ENCODE data around the gene OCA2. TPM values are rescaled to one million over a fixed set of nuclear protein-coding genes. Genes with fewer than 3 reads are reported as not detected.
"Not testable (repeated sequence)": the region's sequence is repeated elsewhere in the genome, so short reads cannot be mapped to it uniquely, and the experiment has no call there.

The OCA2 gene
- polyA plus RNA-seq, 3 donors: not detected

- H3K9me3 ChIP-seq (replicated peaks in 1 of 2; ENCODE audit: control insufficient read depth in 1 of 2, insufficient read depth in 1 of 2, low read length in 2 of 2): no peaks in the 10 kb centered on the region
- intact Hi-C loops (cut with micrococcal nuclease): no loop called here
- no peak overlapping the region for H3K27ac Mint-ChIP-seq
- H3K27me3 ChIP-seq (ENCODE audit: control insufficient read depth in 2 of 2, insufficient read depth in 2 of 2, low read length in 2 of 2): no peaks in the 10 kb centered on the region
- TF ChIP-seq, protein P1, sequence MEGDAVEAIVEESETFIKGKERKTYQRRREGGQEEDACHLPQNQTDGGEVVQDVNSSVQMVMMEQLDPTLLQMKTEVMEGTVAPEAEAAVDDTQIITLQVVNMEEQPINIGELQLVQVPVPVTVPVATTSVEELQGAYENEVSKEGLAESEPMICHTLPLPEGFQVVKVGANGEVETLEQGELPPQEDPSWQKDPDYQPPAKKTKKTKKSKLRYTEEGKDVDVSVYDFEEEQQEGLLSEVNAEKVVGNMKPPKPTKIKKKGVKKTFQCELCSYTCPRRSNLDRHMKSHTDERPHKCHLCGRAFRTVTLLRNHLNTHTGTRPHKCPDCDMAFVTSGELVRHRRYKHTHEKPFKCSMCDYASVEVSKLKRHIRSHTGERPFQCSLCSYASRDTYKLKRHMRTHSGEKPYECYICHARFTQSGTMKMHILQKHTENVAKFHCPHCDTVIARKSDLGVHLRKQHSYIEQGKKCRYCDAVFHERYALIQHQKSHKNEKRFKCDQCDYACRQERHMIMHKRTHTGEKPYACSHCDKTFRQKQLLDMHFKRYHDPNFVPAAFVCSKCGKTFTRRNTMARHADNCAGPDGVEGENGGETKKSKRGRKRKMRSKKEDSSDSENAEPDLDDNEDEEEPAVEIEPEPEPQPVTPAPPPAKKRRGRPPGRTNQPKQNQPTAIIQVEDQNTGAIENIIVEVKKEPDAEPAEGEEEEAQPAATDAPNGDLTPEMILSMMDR (IDR thresholded peaks at IDR 0.05): peak; percentile 54
- no peaks in the 10 kb centered on the region for H3K79me2 ChIP-seq (ENCODE audit: insufficient read depth, low read length)
- H4K20me1 ChIP-seq (ENCODE audit: insufficient read depth, low read length): no peaks in the 10 kb centered on the region
- H3K4me1 Mint-ChIP-seq: peaks cover 11% of the 10 kb centered on the region
- no peak overlapping the region for H3K4me3 ChIP-seq (replicated peaks in 1 of 3; ENCODE audit: low read depth in 2 of 3, low read length in 3 of 3)
- no peaks in the 10 kb centered on the region for H3K9me3 Mint-ChIP-seq
- DNase-seq: peak in 2 of 3 donors; percentile 5 to 15
- H3K4me3 Mint-ChIP-seq: no peak overlapping the region
- H3K4me2 ChIP-seq (replicated peaks; ENCODE audit: extremely low read depth, low read length, poor library complexity, severe bottlenecking): no peak overlapping the region
- no peak overlapping the region for H3K9ac ChIP-seq (ENCODE audit: insufficient read depth, low read length, poor library complexity, severe bottlenecking)
- peaks cover 18 to 48% of the 10 kb centered on the region in 2 donors for H3K36me3 ChIP-seq (replicated peaks in 1 of 2; ENCODE audit: control insufficient read depth in 1 of 2, insufficient read depth in 2 of 2, low read length in 2 of 2)
- H3K4me1 ChIP-seq (ENCODE audit: control insufficient read depth in 1 of 2, insufficient read depth in 2 of 2, low read length in 2 of 2): no peaks in the 10 kb centered on the region
- H3K27ac ChIP-seq (ENCODE audit: low read depth in 1 of 2, low read length in 2 of 2): no peak overlapping the region
- WGBS (ENCODE audit: insufficient coverage): 50% methylated on average over 2 of the region's 6 CpGs
- no peaks in the 10 kb centered on the region for H3K27me3 Mint-ChIP-seq (ENCODE audit: low read depth in 3 of 3)
- H3K36me3 Mint-ChIP-seq: peaks cover 36 to 61% of the 10 kb centered on the region in 2 donors
- no peak overlapping the region for H2AFZ ChIP-seq (ENCODE audit: insufficient read depth, low read depth, low read length, poor library complexity, severe bottlenecking)
These were observed 24.4 kb upstream of the OCA2 start for GRCh38 chr15:28123408-28124023.

- H2AFZ ChIP-seq (ENCODE audit: insufficient read depth, low read depth, low read length, poor library complexity, severe bottlenecking): no peak overlapping the region
- H3K27ac ChIP-seq (ENCODE audit: low read depth in 1 of 2, low read length in 2 of 2): no peak overlapping the region
- H3K27ac Mint-ChIP-seq: peak overlapping the region in 1 of 7 donors; percentile 79
- 90% methylated on average over 24 of the region's 28 CpGs for WGBS (ENCODE audit: insufficient coverage)
- H3K79me2 ChIP-seq (ENCODE audit: insufficient read depth, low read length): no peaks in the 10 kb centered on the region
- H3K4me1 Mint-ChIP-seq: peaks cover 1% of the 10 kb centered on the region
- H3K9me3 Mint-ChIP-seq: no peaks in the 10 kb centered on the region
- TF ChIP-seq, protein P1 (IDR thresholded peaks at IDR 0.05): no peak
- H3K27me3 Mint-ChIP-seq (ENCODE audit: low read depth in 3 of 3): no peaks in the 10 kb centered on the region
- DNase-seq: no peak
- no peak overlapping the region for H3K4me3 ChIP-seq (replicated peaks in 1 of 3; ENCODE audit: low read depth in 2 of 3, low read length in 3 of 3)
- peaks cover 18 to 54% of the 10 kb centered on the region in 2 donors for H3K36me3 ChIP-seq (replicated peaks in 1 of 2; ENCODE audit: control insufficient read depth in 1 of 2, insufficient read depth in 2 of 2, low read length in 2 of 2)
- H3K9me3 ChIP-seq (replicated peaks in 1 of 2; ENCODE audit: control insufficient read depth in 1 of 2, insufficient read depth in 1 of 2, low read length in 2 of 2): no peaks in the 10 kb centered on the region
- intact Hi-C loops (cut with micrococcal nuclease): no loop called here
- no peaks in the 10 kb centered on the region for H3K27me3 ChIP-seq (ENCODE audit: control insufficient read depth in 2 of 2, insufficient read depth in 2 of 2, low read length in 2 of 2)
- no peak overlapping the region for H3K9ac ChIP-seq (ENCODE audit: insufficient read depth, low read length, poor library complexity, severe bottlenecking)
- H4K20me1 ChIP-seq (ENCODE audit: insufficient read depth, low read length): no peaks in the 10 kb centered on the region
- H3K36me3 Mint-ChIP-seq: peaks cover 41 to 68% of the 10 kb centered on the region in 2 donors
- H3K4me2 ChIP-seq (replicated peaks; ENCODE audit: extremely low read depth, low read length, poor library complexity, severe bottlenecking): no peak overlapping the region
- no peak overlapping the region for H3K4me3 Mint-ChIP-seq
- H3K4me1 ChIP-seq (ENCODE audit: control insufficient read depth in 1 of 2, insufficient read depth in 2 of 2, low read length in 2 of 2): no peaks in the 10 kb centered on the region
These were observed 23.2 kb upstream of the OCA2 start for GRCh38 chr15:28122038-28122949.

DNA sequence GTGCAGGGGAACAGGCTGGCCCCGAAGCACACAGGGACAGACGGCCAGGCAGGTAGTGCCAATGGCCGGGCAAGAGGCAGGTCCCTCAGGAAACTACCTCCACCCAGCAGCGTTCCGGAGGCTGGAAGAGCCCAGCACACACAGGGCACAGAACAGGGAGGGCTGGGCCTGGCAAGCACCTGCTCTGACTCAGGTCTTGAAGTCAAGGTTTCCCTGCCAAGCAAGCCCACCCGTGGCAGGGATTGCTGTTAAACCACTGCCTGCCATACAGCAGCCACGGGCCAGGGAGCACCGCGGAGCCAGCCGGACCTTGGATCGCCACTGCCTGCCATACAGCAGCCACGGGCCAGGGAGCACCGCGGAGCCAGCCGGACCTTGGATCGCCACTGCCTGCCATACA is 22.5 kb upstream of the OCA2 start:
- intact Hi-C loops (cut with micrococcal nuclease); DNase-seq; H3K4me2 ChIP-seq (replicated peaks; ENCODE audit: extremely low read depth, low read length, poor library complexity, severe bottlenecking); H3K4me3 Mint-ChIP-seq; H3K27me3 ChIP-seq (ENCODE audit: control insufficient read depth in 2 of 2, insufficient read depth in 2 of 2, low read length in 2 of 2); H2AFZ ChIP-seq (ENCODE audit: insufficient read depth, low read depth, low read length, poor library complexity, severe bottlenecking); H3K4me3 ChIP-seq (replicated peaks in 1 of 3; ENCODE audit: low read depth in 2 of 3, low read length in 3 of 3); H3K9me3 Mint-ChIP-seq; H3K27me3 Mint-ChIP-seq (ENCODE audit: low read depth in 3 of 3); H3K9me3 ChIP-seq (replicated peaks in 1 of 2; ENCODE audit: control insufficient read depth in 1 of 2, insufficient read depth in 1 of 2, low read length in 2 of 2); H3K9ac ChIP-seq (ENCODE audit: insufficient read depth, low read length, poor library complexity, severe bottlenecking); H3K79me2 ChIP-seq (ENCODE audit: insufficient read depth, low read length); H4K20me1 ChIP-seq (ENCODE audit: insufficient read depth, low read length); H3K4me1 ChIP-seq (ENCODE audit: control insufficient read depth in 1 of 2, insufficient read depth in 2 of 2, low read length in 2 of 2); H3K27ac ChIP-seq (ENCODE audit: low read depth in 1 of 2, low read length in 2 of 2); H3K4me1 Mint-ChIP-seq: not testable (repeated sequence)
- WGBS (ENCODE audit: insufficient coverage): 87% methylated on average over 6 of the region's 16 CpGs
- H3K27ac Mint-ChIP-seq: peak overlapping the region in 1 of 7 donors; percentile 44
- peaks cover 23 to 55% of the 10 kb centered on the region in 2 donors for H3K36me3 ChIP-seq (replicated peaks in 1 of 2; ENCODE audit: control insufficient read depth in 1 of 2, insufficient read depth in 2 of 2, low read length in 2 of 2)
- peaks cover 43 to 70% of the 10 kb centered on the region in 2 donors for H3K36me3 Mint-ChIP-seq
